B cell (primary cell): ENCODE results near the gene ANTKMT. TPM values are rescaled to one million over a fixed set of nuclear protein-coding genes. Genes with fewer than 3 reads are reported as not detected.

Experiments used
- ATAC-seq: fragments of 200-7000 bp; cut with Tn5 transposase; one replicate; pipeline ENCODE4 v1.10.0; 2021; ENCODE audit warnings: low read depth, mild to moderate bottlenecking, moderate number of reproducible peaks, moderate library complexity
- CTCF ChIA-PET: fragments of 350-600 bp; sonication (Branson Sonifier 250); formaldehyde crosslinking; loops from one replicate; lab custom pipeline; 2021; ENCODE audit warnings: antibody characterized with exemption, inconsistent platforms; lab: Charles Lee
- POLR2A ChIA-PET: fragments of 350-600 bp; sonication (Branson Sonifier 250); formaldehyde crosslinking; loops from one replicate; lab custom pipeline; 2021; ENCODE audit warnings: antibody characterized with exemption; lab: Charles Lee
- DNase-seq: peaks from one replicate; pipeline ENCODE4 v3.0.0; 2013
- H2AFZ ChIP-seq: 2 replicates; pipeline ENCODE4 v1.6.1; 2012; ENCODE audit warnings: mild to moderate bottlenecking, low read depth, low read length; ENCODE audit not compliant: insufficient read depth, poor library complexity, severe bottlenecking
- H3K27ac ChIP-seq, 2 donors: 1 replicate in 1 of 2; 2 replicates in 1 of 2; pipeline ENCODE4 v1.5.1; 2012 to 2013; ENCODE audit warnings: low read length in 2 of 2, mild to moderate bottlenecking in 2 of 2, moderate library complexity in 1 of 2
- H3K27me3 ChIP-seq, 4 experiments: fragments of 200-600 bp in 1 of 4; sonication (generic) in 1 of 4; replicated peaks in 1 of 4; 1 replicate in 2 of 4; 2 replicates in 2 of 4; pipeline versions ENCODE4 v1.6.1 to v1.7.0; 2013 to 2016; ENCODE audit warnings: low read length in 3 of 4, mild to moderate bottlenecking in 2 of 4, mixed read lengths in 1 of 4, moderate library complexity in 1 of 4; ENCODE audit not compliant: insufficient read depth in 4 of 4, control insufficient read depth in 3 of 4; ENCODE audit errors: control extremely low read depth in 1 of 4
- H3K36me3 ChIP-seq, 2 experiments: replicated peaks in 1 of 2; 1 replicate in 1 of 2; 2 replicates in 1 of 2; pipeline versions ENCODE4 v1.6.1 to v1.7.1; 2013; ENCODE audit warnings: low read length in 1 of 2; ENCODE audit not compliant: insufficient read depth in 2 of 2, control insufficient read depth in 1 of 2; ENCODE audit errors: control extremely low read depth in 1 of 2, extremely low read depth in 1 of 2
- H3K4me1 ChIP-seq, 2 donors: fragments of 200-600 bp in 1 of 2; sonication (generic) in 1 of 2; 1 replicate in 1 of 2; 2 replicates in 1 of 2; pipeline versions ENCODE4 v1.5.1 to v1.6.1; 2013 to 2017; ENCODE audit warnings: low read length in 2 of 2; ENCODE audit not compliant: control insufficient read depth in 2 of 2, insufficient read depth in 2 of 2
- H3K4me2 ChIP-seq: replicated peaks from 2 replicates; pipeline ENCODE3; 2012; ENCODE audit warnings: mild to moderate bottlenecking, low read depth, low read length; ENCODE audit not compliant: poor library complexity, severe bottlenecking
- H3K4me3 ChIP-seq, 5 experiments: fragments of 200-600 bp in 1 of 5; sonication (generic) in 1 of 5; 1 replicate in 3 of 5; 2 replicates in 2 of 5; pipeline versions ENCODE4 v1.5.1 to v1.7.0; 2011 to 2016; ENCODE audit warnings: low read length in 4 of 5, mild to moderate bottlenecking in 4 of 5, low read depth in 2 of 5, control low read depth in 1 of 5, moderate library complexity in 1 of 5; ENCODE audit not compliant: insufficient read depth in 1 of 5; ENCODE audit errors: control extremely low read depth in 1 of 5, extremely low read depth in 1 of 5
- H3K79me2 ChIP-seq: fragments of 200-600 bp; sonication (generic); one replicate; pipeline ENCODE4 v1.6.0; 2016; ENCODE audit warnings: low read length; ENCODE audit not compliant: control insufficient read depth, insufficient read depth
- H3K9ac ChIP-seq: fragments of 200-600 bp; sonication (generic); 2 replicates; pipeline ENCODE4 v1.6.1; 2017; ENCODE audit warnings: mild to moderate bottlenecking, low read length, moderate library complexity
- H3K9me3 ChIP-seq, 3 donors: one replicate each; pipeline versions ENCODE4 v1.6.1 to v1.7.1; 2013; ENCODE audit warnings: low read length in 2 of 3; ENCODE audit not compliant: control insufficient read depth in 2 of 3, insufficient read depth in 1 of 3; ENCODE audit errors: control extremely low read depth in 1 of 3
- H4K20me1 ChIP-seq: 2 replicates; pipeline ENCODE4 v1.6.0; 2012; ENCODE audit warnings: mild to moderate bottlenecking, low read length; ENCODE audit not compliant: insufficient read depth, control insufficient read depth, poor library complexity, severe bottlenecking
- H3K27ac Mint-ChIP-seq: one replicate; pipeline ENCODE4 v1.8.0; 2021; ENCODE audit warnings: mixed read lengths
- H3K27me3 Mint-ChIP-seq: one replicate; pipeline ENCODE4 v1.8.0; 2021; ENCODE audit warnings: mixed read lengths
- H3K4me1 Mint-ChIP-seq: one replicate; pipeline ENCODE4 v1.8.0; 2021; ENCODE audit warnings: mixed read lengths
- H3K4me3 Mint-ChIP-seq: one replicate; pipeline ENCODE4 v1.8.0; 2021; ENCODE audit warnings: mixed read lengths
- H3K9me3 Mint-ChIP-seq: one replicate; pipeline ENCODE4 v1.8.0; 2022; ENCODE audit warnings: mixed read lengths; ENCODE audit not compliant: insufficient read depth
- CTCF ChIP-seq: fragments of 200-600 bp; IDR thresholded peaks from one replicate; pipeline ENCODE4 v1.8.0; 2022; ENCODE audit warnings: antibody characterized with exemption, mild to moderate bottlenecking
- EZH2 ChIP-seq: IDR thresholded peaks from 2 replicates; pipeline ENCODE4 v1.6.1; 2012; ENCODE audit warnings: borderline replicate concordance, low read depth, mild to moderate bottlenecking, moderate library complexity, low read length; ENCODE audit not compliant: insufficient read depth, poor library complexity, severe bottlenecking
- WGBS: methylation state at CpG from one replicate; pipeline ENCODE4 v1.1.5; 2013; ENCODE audit warnings: missing lambda C conversion rate; ENCODE audit not compliant: insufficient coverage; 5-methylcytosine and 5-hydroxymethylcytosine counted together
- intact Hi-C: fragments of 100-400 bp; cut with micrococcal nuclease; formaldehyde crosslinking; loops from one replicate; pipeline ENCODE4 v1.10.0; 2022
- polyA plus RNA-seq: library from polyadenylated mRNA; depleted of rRNA; stranded (reverse); fragments of >200 nt; gene quantifications from 2 replicates; pipeline ENCODE4 v1.2.3, GENCODE V29; 2012
- total RNA-seq, 2 donors: library from RNA; stranded (reverse); fragments of 120-200 nt in 1 of 2; gene quantifications; 1 replicate in 1 of 2; 2 replicates in 1 of 2; pipeline versions ENCODE4 v1.2.3 to v1.2.4, GENCODE V29; 2013 to 2022

The ANTKMT gene
- total and polyA plus RNA-seq, 2 donors (not counting 1 experiment from before 2014, with no cell fraction given): 41.0 to 54.1 TPM

- POLR2A ChIA-PET: no interaction called here
- Histone ChIP-seq H3K36me3 (peaks cover 0 to 41% of the 10 kb centered on the region in 2 experiments), H4K20me1 (peaks cover 13% of the 10 kb centered on the region), H3K9me3 (no peaks in the 10 kb centered on the region), H3K27ac (no peak overlapping the region), H3K79me2 (no peaks in the 10 kb centered on the region), H3K4me2 (no peak overlapping the region), H3K4me1 (peaks cover 10 to 21% of the 10 kb centered on the region in 2 donors), H3K27me3 (no peaks in the 10 kb centered on the region), H3K9ac (no peak overlapping the region), H2AFZ (no peak overlapping the region), H3K4me3 (no peak overlapping the region)
- no peak for DNase-seq
- CTCF ChIA-PET: interaction anchor here (0.5 to 2.6 kb wide), 3 partner anchors 11 to 21 kb away, joined by 3 to 21 read pairs (median 3); no protein-coding TSS in a partner anchor
- no peak for ATAC-seq
- WGBS: 84% methylated on average over 19 of the region's 22 CpGs
- Mint-ChIP-seq H3K27me3 (no peaks in the 10 kb centered on the region), H3K4me1 (peaks cover 9% of the 10 kb centered on the region), H3K27ac (no peak overlapping the region), H3K9me3 (no peaks in the 10 kb centered on the region), H3K4me3 (no peak overlapping the region)
- intact Hi-C loops: no loop called here
- no peak for TF ChIP-seq CTCF
- no peak for TF ChIP-seq EZH2
These were observed 9.9 kb downstream of the ANTKMT start for GRCh38 chr16:730666-731509.

GRCh38 chr16:732332-732731 lies 11.4 kb downstream of the ANTKMT start:
- no peak overlapping the region for H3K4me3 Mint-ChIP-seq
- CTCF ChIA-PET: interaction anchor here (1.2 to 2.6 kb wide), 3 partner anchors 8 to 22 kb away, joined by 3 to 21 read pairs (median 3); partner anchors contain the start of gene CIAO3
- H3K9me3 ChIP-seq: no peaks in the 10 kb centered on the region

More at GRCh38 chr16:732332-732731, 11.4 kb downstream of the ANTKMT start:
- Histone ChIP-seq H3K4me1 (peaks cover 4 to 13% of the 10 kb centered on the region in 2 donors), H4K20me1 (peaks cover 7% of the 10 kb centered on the region), H3K36me3 (peaks cover 0 to 52% of the 10 kb centered on the region in 2 experiments), H3K4me2 (no peak overlapping the region), H2AFZ (no peak overlapping the region), H3K9ac (no peak overlapping the region), H3K27ac (no peak overlapping the region), H3K79me2 (no peaks in the 10 kb centered on the region), H3K27me3 (no peaks in the 10 kb centered on the region), H3K4me3 (no peak overlapping the region)
- intact Hi-C loops: no loop called here
- Mint-ChIP-seq H3K27ac (no peak overlapping the region), H3K27me3 (no peaks in the 10 kb centered on the region), H3K9me3 (no peaks in the 10 kb centered on the region), H3K4me1 (peaks cover 2% of the 10 kb centered on the region)
- no peak for ATAC-seq
- TF ChIP-seq CTCF: no peak
- 98% methylated on average over 12 of the region's 12 CpGs for WGBS
- POLR2A ChIA-PET: interaction anchor here (0.6 kb wide), 1 partner anchor 9 kb away, joined by 3 read pairs; no protein-coding TSS in a partner anchor
- DNase-seq: no peak
